CD4-positive, CD25-positive, alpha-beta regulatory T cell (primary cell): Measurements from ENCODE around the gene DYDC1. TPM values are rescaled to one million over a fixed set of nuclear protein-coding genes. Genes with fewer than 3 reads are reported as not detected.

Source experiments
- ATAC-seq, 2 donors: fragments of 150-1000 bp; cut with Tn5 transposase; one replicate each; pipeline ENCODE4 v1.10.0; 2021; ENCODE audit warnings: low read depth in 2 of 2, moderate number of reproducible peaks in 2 of 2, moderate library complexity in 1 of 2
- DNase-seq, 3 donors: peaks; one replicate each; pipeline versions ENCODE4 v3.0.0 to v3.0.0-alpha.2; 2012 to 2022; ENCODE audit warnings: mixed read lengths in 1 of 3
- H3K27ac ChIP-seq: one replicate; pipeline ENCODE4 v1.7.0; 2013; ENCODE audit warnings: mild to moderate bottlenecking, low read length; ENCODE audit not compliant: insufficient read depth, poor library complexity, severe bottlenecking
- H3K27me3 ChIP-seq: one replicate; pipeline ENCODE4 v1.7.0; 2013; ENCODE audit warnings: low read length; ENCODE audit not compliant: control insufficient read depth, insufficient read depth
- H3K36me3 ChIP-seq: one replicate; pipeline ENCODE4 v1.7.0; 2013; ENCODE audit warnings: mild to moderate bottlenecking, low read length, moderate library complexity; ENCODE audit not compliant: control insufficient read depth, insufficient read depth
- H3K4me1 ChIP-seq: 2 replicates; pipeline ENCODE4 v1.7.0; 2013; ENCODE audit warnings: mild to moderate bottlenecking, low read length; ENCODE audit not compliant: insufficient read depth, control insufficient read depth, poor library complexity, severe bottlenecking
- H3K4me3 ChIP-seq: one replicate; pipeline ENCODE4 v1.7.0; 2013; ENCODE audit warnings: low read depth, mild to moderate bottlenecking, low read length, moderate library complexity
- H3K9me3 ChIP-seq, 2 experiments: 1 replicate in 1 of 2; 2 replicates in 1 of 2; pipeline ENCODE4 v1.7.0; 2013; ENCODE audit warnings: low read length in 2 of 2, mild to moderate bottlenecking in 1 of 2, moderate library complexity in 1 of 2; ENCODE audit not compliant: control insufficient read depth in 2 of 2
- H3K27ac Mint-ChIP-seq, 3 donors: one replicate each; pipeline ENCODE4 v1.8.0; 2020 to 2022; ENCODE audit warnings: mild to moderate bottlenecking in 3 of 3, mixed read lengths in 3 of 3, moderate library complexity in 2 of 3
- H3K27me3 Mint-ChIP-seq: one replicate; pipeline ENCODE4 v1.8.0; 2022; ENCODE audit warnings: mild to moderate bottlenecking, mixed read lengths
- H3K36me3 Mint-ChIP-seq: one replicate; pipeline ENCODE4 v1.8.0; 2020; ENCODE audit warnings: mixed read lengths
- H3K4me1 Mint-ChIP-seq, 4 donors: one replicate each; pipeline ENCODE4 v1.8.0; 2020 to 2022; ENCODE audit warnings: mixed read lengths in 4 of 4, mild to moderate bottlenecking in 1 of 4
- H3K4me3 Mint-ChIP-seq, 4 donors: one replicate each; pipeline ENCODE4 v1.8.0; 2020 to 2022; ENCODE audit warnings: mild to moderate bottlenecking in 4 of 4, mixed read lengths in 4 of 4, moderate library complexity in 3 of 4
- H3K9me3 Mint-ChIP-seq, 7 donors: one replicate each; pipeline ENCODE4 v1.8.0; 2020 to 2022; ENCODE audit warnings: mixed read lengths in 7 of 7, mild to moderate bottlenecking in 3 of 7, moderate library complexity in 2 of 7
- polyA plus RNA-seq, 4 donors: library from polyadenylated mRNA; unstranded; fragments of 300-500 nt; fragmentation: Illumina TruSeq; gene quantifications; one replicate each; pipeline ENCODE4 v1.2.3, GENCODE V29; 2021
- total RNA-seq: library from RNA; stranded (reverse); gene quantifications from one replicate; pipeline ENCODE4 v1.2.3, GENCODE V29; 2022

Gene DYDC1
- not detected for total RNA-seq
- not detected for polyA plus RNA-seq

- no peak within 1 kb of the TSS for H3K27ac Mint-ChIP-seq
- no peak within 1 kb of the TSS for H3K4me3 ChIP-seq
Measured at GRCh38 chr10:80356563-80356988, at the start of gene DYDC1, which contains the start of gene DYDC2. Gene DYDC1 (minus strand): TSS chr10:80356755. CDS start chr10:80352601, 4,154 bp downstream. Gene DYDC2 (plus strand): TSS chr10:80356781. CDS start chr10:80362444, 5,663 bp downstream.

DNA sequence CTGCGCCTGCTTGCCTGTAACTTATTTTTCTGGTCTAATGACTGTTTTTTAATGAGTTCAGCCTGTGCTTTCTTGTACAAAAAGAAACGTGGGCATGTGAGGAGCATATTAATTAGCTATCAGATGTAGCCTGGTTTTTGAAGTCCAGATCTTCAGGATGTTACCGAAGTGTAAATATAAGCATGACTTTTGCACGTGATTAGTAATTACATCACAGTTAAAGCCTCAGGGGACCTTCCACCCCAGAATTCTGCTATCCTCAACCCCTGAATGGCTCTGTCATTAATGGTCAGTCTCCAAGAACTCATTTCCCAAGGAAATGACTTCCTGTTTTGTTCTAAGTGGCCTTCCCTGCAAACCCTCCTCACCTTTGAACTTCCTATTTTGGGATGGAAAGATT, 49.6 kb upstream of the DYDC1 start:
- H3K36me3 Mint-ChIP-seq, result no peaks in the 10 kb centered on the region
- peaks cover 57% of the 10 kb centered on the region for H3K27me3 Mint-ChIP-seq

More at GRCh38 chr10:80356563-80356988, at the start of gene DYDC1, which contains the start of gene DYDC2:
- Mint-ChIP-seq H3K27me3 (peaks cover 62% of the 10 kb centered on the region), H3K36me3 (no peaks in the 10 kb centered on the region), H3K9me3 (peaks cover 0 to 1% (median 0%) of the 10 kb centered on the region in 7 donors), H3K4me1 (peaks cover 0 to 18% (median 0%) of the 10 kb centered on the region in 4 donors), H3K4me3 (peak within 1 kb of the TSS in 3 of 4 donors; percentile 5 to 73 (median 44))
- Histone ChIP-seq H3K4me1 (no peaks in the 10 kb centered on the region), H3K27ac (no peak within 1 kb of the TSS), H3K27me3 (peaks cover 17% of the 10 kb centered on the region), H3K9me3 (no peaks in the 10 kb centered on the region), H3K36me3 (no peaks in the 10 kb centered on the region)
- peak in 1 of 3 donors; percentile 65 for DNase-seq
- ATAC-seq, result peak in 1 of 2 donors; percentile 56

DNA sequence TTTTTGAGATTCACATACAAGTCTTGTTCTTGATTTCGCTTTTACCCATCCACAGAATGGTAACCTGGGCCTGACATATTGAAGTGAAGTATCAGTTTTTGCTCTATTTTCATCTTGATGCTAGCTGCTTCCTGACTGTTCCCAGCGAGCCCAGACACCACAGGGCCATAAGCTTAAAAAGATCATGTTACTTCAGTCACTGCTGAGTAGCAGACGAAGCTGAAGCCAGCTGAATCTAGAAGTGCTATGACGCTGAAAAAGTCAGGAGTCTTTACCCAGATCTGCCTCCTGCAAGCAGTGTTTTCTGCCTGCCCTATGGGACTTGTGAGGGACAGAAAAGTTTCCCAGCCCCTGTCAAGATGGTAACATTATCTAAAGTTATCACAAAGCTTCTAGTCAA, 49.1 kb upstream of the DYDC1 start:
- Mint-ChIP-seq H3K27ac (no peak overlapping the region), H3K9me3 (peaks cover 0 to 2% (median 0%) of the 10 kb centered on the region in 7 donors), H3K4me3 (no peak overlapping the region), H3K27me3 (peaks cover 51% of the 10 kb centered on the region), H3K36me3 (no peaks in the 10 kb centered on the region), H3K4me1 (peaks cover 0 to 13% (median 7%) of the 10 kb centered on the region in 4 donors)
- Histone ChIP-seq H3K4me1 (peaks cover 17% of the 10 kb centered on the region), H3K36me3 (no peaks in the 10 kb centered on the region), H3K27me3 (peaks cover 12% of the 10 kb centered on the region), H3K4me3 (no peak overlapping the region), H3K27ac (no peak overlapping the region), H3K9me3 (no peaks in the 10 kb centered on the region)
- no peak for ATAC-seq
- no peak for DNase-seq

More for the DNA sequence above, 49.6 kb upstream of the DYDC1 start:
- H3K27ac Mint-ChIP-seq, result peak overlapping the region in 1 of 3 donors; percentile 29
- peaks cover 0 to 15% (median 7%) of the 10 kb centered on the region in 4 donors for H3K4me1 Mint-ChIP-seq
- no peak overlapping the region for H3K4me3 ChIP-seq
- no peaks in the 10 kb centered on the region for H3K9me3 ChIP-seq
- H3K9me3 Mint-ChIP-seq, result peaks cover 0 to 2% (median 0%) of the 10 kb centered on the region in 7 donors
- H3K27me3 ChIP-seq, result peaks cover 12% of the 10 kb centered on the region
- H3K27ac ChIP-seq, result no peak overlapping the region
- no peak for ATAC-seq
- no peak for DNase-seq
- H3K4me3 Mint-ChIP-seq, result no peak overlapping the region
- H3K36me3 ChIP-seq, result no peaks in the 10 kb centered on the region
- H3K4me1 ChIP-seq, result peaks cover 17% of the 10 kb centered on the region

DNA sequence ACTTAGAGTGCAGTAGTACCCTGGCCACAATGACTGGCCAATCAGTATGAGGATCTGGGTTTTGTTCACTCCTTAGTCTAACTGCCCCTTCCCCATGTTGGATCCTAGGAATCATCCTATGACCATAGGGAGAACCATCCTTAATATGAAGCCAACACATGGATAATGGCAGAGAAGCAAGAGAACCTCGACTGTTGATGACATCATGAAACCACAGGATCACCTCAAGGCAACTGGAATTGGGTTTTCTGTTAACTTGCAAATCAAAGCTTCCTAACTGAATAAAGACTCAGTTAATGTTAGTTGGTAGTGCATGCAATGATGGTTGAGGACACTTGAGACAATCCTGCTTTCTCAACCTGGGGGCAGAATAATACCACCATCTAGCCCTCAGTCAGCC, 48.5 kb upstream of the DYDC1 start:
- Mint-ChIP-seq H3K27ac (no peak overlapping the region), H3K36me3 (no peaks in the 10 kb centered on the region), H3K4me1 (peaks cover 0 to 13% (median 7%) of the 10 kb centered on the region in 4 donors), H3K4me3 (peak overlapping the region in 1 of 4 donors; percentile 50), H3K27me3 (peaks cover 46% of the 10 kb centered on the region), H3K9me3 (peaks cover 0 to 2% (median 0%) of the 10 kb centered on the region in 7 donors)
- Histone ChIP-seq H3K4me3 (no peak overlapping the region), H3K36me3 (no peaks in the 10 kb centered on the region), H3K27ac (no peak overlapping the region), H3K27me3 (peaks cover 9% of the 10 kb centered on the region), H3K9me3 (no peaks in the 10 kb centered on the region), H3K4me1 (peaks cover 17% of the 10 kb centered on the region)
- ATAC-seq (no peak), DNase-seq (no peak)

DNA sequence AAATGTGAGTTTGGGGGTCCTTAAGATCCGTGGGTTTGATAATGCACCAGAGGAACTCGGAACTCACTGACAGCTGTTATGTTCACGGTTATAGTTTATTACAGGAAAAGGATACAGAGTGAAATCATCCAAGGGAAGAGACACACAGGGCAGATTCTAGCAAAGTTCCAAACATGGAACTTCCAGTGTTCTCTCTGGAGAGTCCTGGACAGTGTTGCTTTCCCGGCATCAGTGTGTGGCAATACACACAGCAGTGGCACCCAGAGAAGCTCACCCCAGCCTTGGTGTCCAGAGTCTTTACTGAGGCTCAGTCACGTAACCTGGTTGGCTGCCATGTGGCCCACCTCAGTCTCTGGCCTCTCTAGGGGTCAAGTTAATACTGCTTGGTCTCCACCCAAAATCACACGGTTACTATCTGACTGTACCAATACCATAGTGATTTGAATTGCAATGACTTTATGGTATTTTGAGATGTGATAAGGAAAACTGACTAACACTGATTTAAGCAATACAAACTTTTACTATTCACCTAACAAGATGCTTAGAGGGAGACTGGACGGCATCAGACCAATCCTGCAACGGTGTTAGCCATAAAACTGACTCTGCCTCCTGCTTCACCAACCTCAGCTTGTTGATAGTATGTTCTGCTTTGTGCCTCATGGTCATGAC, 43.7 kb upstream of the DYDC1 start:
- Mint-ChIP-seq H3K4me3 (no peak overlapping the region), H3K27me3 (peaks cover 36% of the 10 kb centered on the region), H3K36me3 (no peaks in the 10 kb centered on the region), H3K9me3 (peaks cover 0 to 2% (median 0%) of the 10 kb centered on the region in 7 donors), H3K4me1 (no peaks in the 10 kb centered on the region), H3K27ac (no peak overlapping the region)
- Histone ChIP-seq H3K4me1 (no peaks in the 10 kb centered on the region), H3K36me3 (no peaks in the 10 kb centered on the region), H3K27ac (no peak overlapping the region), H3K4me3 (no peak overlapping the region), H3K27me3 (no peaks in the 10 kb centered on the region), H3K9me3 (no peaks in the 10 kb centered on the region)
- DNase-seq (no peak), ATAC-seq (no peak)

GRCh38 chr10:80397014-80397413, 40.5 kb upstream of the DYDC1 start:
- ATAC-seq (no peak), DNase-seq (no peak)
- peaks cover 24% of the 10 kb centered on the region for H3K27me3 Mint-ChIP-seq
- H3K9me3 Mint-ChIP-seq, result no peaks in the 10 kb centered on the region
- Histone ChIP-seq H3K9me3 (no peaks in the 10 kb centered on the region), H3K4me1 (no peaks in the 10 kb centered on the region), H3K4me3 (no peak overlapping the region), H3K27ac (no peak overlapping the region), H3K36me3 (no peaks in the 10 kb centered on the region), H3K27me3 (peaks cover 3% of the 10 kb centered on the region)
- H3K27ac Mint-ChIP-seq, result no peak overlapping the region
- H3K4me3 Mint-ChIP-seq, result no peak overlapping the region
- H3K36me3 Mint-ChIP-seq, result no peaks in the 10 kb centered on the region
- no peaks in the 10 kb centered on the region for H3K4me1 Mint-ChIP-seq

DNA sequence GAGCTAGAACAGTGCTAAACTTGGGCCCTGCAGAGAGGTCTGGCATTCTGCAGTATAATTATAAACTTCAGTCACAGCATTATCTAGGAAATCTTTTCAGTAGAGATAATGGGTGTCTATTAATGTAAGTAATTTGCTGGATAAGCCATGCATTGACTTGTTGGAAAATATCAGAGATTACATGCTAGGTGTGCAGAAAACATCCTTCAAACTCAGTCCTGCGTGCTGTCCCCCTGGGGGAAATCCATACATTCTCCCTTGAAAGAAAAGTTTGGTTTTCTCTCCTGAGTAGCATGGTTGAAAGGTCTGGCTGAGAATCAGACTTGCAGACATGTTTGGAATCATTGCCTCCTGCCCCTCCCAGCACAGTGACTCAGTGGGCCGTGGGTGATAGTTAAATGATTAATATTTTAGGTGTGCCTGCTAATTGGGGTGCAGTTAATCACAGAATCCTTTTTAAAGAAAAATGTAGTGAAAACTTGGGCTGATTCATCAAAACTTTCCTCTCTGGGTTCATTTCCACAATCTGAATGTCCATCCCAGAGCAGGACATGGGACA, 37.9 kb upstream of the DYDC1 start:
- ATAC-seq, result no peak
- Histone ChIP-seq H3K27me3 (peaks cover 3% of the 10 kb centered on the region), H3K9me3 (no peaks in the 10 kb centered on the region), H3K27ac (no peak overlapping the region), H3K4me1 (no peaks in the 10 kb centered on the region), H3K36me3 (no peaks in the 10 kb centered on the region), H3K4me3 (no peak overlapping the region)
- no peak for DNase-seq
- Mint-ChIP-seq H3K36me3 (no peaks in the 10 kb centered on the region), H3K27ac (no peak overlapping the region), H3K4me1 (no peaks in the 10 kb centered on the region), H3K9me3 (no peaks in the 10 kb centered on the region), H3K4me3 (no peak overlapping the region), H3K27me3 (peaks cover 23% of the 10 kb centered on the region)
